Frontal cortex (tissue), 4 donors: ENCODE results near the gene GLDN. TPM values are rescaled to one million over a fixed set of nuclear protein-coding genes. Genes with fewer than 3 reads are reported as not detected.
"Not testable (repeated sequence)": the region's sequence is repeated elsewhere in the genome, so short reads cannot be mapped to it uniquely, and the experiment has no call there.

Experiments
- DNase-seq, 2 donors: peaks; one replicate each; pipeline ENCODE4 v3.0.0; 2012; ENCODE audit warnings: low spot score in 2 of 2
- FAIRE-seq: peaks from 2 replicates; lab custom pipeline; 2012; peaks lifted over from hg19 to GRCh38; lab: Jason Lieb, UNC
- small RNA-seq: library from RNA; depleted of rRNA; stranded (forward); fragments of <200 nt; gene quantifications from one replicate; pipeline ENCODE3, GENCODE V24; 2014
- total RNA-seq: library from RNA; depleted of rRNA; stranded (reverse); fragments of >200 nt; gene quantifications from one replicate; pipeline ENCODE4 v1.2.3, GENCODE V29; 2014
- donor health status: control.
- donor health status: control.
- donor health status: control.

GLDN gene
- total RNA-seq, 1 donor from 2014 or later: 2.0 TPM

DNA sequence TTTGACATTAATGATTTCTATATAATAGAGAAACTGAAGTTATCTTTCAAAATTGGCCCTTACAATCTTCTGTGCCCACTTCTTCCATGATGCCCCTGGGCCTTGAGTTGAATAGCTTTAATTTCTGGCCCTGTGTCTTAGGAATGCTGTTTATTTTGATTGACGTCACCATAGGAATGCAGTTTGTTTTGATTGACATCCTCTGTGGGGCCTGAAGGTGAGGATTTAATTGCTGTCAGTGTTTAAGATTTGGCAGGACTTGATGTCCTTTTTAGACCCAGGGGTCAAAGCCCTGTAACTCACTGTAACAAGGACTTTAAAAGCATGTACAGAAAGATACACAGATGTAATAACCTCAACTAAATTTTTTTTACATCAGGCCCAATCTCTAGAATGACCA, 83.3 kb downstream of the GLDN start:
- no peak for FAIRE-seq

GRCh38 chr15:51425517-51426040, 84.1 kb downstream of the GLDN start:
- DNase-seq (no peak), FAIRE-seq (peak; percentile 88)

More for the DNA sequence above, 83.3 kb downstream of the GLDN start:
- no peak for DNase-seq

DNA sequence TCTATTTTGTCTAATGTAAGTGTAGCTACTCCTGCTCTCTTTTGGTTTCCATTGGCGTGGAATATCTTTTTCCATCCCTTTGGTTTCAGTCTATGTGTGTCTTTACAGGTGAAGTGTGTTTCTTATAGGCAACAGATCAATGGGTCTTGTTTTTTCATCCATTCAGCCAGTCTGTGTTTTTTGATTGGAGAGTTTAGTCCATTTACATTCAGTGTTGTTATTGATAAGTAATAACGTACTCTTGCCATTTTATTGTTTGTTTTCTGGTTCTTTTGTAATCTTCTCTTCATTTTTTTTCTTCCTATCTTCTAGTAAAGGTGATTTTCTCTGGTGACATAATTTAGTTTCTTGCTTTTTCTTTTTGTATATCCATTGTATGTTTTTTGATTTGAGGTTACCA, 97.1 kb downstream of the GLDN start:
- FAIRE-seq (no peak), DNase-seq (no peak)

DNA sequence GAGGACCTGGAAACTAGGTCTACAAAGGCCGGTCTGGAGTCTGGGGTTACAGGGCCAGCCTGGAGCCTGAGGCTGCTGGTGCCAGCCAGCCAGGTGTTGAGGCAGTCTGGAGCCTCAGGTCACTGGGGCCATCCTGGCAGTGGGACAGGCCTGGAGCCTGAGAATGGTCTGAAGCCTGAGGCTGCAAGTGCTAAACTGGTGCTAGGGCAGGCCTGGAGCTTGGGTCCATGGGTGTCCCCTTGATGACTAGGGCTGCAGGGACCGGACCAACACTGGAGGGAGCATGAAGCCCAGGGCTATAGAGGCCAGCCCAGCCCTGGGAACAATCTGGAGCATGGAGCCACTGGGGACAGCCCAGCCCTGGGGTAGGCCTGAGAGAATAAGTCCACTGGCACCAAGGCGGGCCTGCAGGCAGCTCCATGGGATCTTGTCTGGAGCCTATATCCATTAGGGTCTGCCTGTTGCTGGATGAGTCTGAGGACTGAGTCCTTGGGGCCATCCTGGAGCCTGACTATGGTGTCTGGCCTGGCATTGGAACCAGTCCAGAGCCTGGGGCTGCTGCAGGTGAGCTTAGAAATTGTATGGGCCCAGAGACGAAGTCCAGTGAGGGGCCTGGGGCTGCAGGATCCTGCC, 101.9 kb downstream of the GLDN start:
- DNase-seq (no peak), FAIRE-seq (no peak)

DNA sequence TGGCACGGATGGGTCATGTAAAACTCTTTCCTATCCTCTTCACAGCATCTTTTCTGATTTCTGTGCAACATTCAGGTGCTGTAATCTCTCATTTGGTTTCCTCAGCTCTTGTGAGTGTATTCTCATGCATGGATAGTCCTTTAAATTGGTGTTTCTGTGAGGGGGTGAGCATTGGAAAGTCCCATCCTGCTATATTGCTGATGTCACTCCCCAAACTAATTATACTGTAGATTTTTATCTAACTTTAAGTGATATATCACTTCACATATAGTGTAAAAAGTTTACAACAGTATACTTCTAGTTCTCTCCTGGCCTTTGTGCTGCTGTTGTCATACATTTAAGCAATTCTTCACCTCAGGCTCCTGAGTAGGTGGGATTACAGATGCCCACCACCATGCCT, 102.7 kb downstream of the GLDN start:
- DNase-seq: no peak
- FAIRE-seq: no peak

GRCh38 chr15:51444807-51445206, 103.4 kb downstream of the GLDN start:
- DNase-seq: no peak
- no peak for FAIRE-seq

- not testable (repeated sequence) for FAIRE-seq, DNase-seq
These were observed 104.7 kb downstream of the GLDN start for GRCh38 chr15:51446029-51446744.

DNA sequence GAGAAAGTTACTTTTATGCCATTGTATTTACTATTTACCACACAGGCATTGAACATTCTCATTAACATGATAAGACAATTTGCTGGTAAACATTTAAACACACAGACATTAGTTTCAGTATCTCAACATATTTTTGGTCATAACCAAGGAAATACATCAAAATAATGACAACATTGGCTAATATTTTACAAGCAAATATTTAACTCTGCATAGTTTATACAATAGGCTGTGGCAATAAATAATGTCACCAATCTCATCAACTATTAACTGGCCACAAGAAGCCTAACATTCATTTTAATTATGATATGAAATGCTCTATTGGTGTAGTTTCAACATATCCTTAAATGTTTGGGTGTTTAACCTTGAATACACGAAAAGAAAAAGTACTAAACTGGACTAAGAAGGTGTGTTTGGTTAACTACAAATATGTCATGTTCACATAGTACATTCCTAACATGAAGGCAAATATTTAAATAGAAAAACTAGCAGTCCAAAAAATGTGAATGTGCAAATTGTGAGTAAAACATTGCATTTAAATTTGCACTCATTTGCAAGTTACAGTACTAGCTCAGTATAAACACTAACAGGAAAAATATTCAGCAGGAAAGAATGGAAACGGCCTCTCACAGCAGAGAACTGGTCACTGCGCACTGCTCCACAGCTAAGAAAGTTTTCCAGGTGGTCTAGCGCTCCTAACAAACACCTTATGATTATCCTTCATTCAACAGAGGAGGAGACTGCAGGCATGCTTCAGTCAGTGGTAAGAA, 106.6 kb downstream of the GLDN start:
- no peak for DNase-seq
- no peak for FAIRE-seq

DNA sequence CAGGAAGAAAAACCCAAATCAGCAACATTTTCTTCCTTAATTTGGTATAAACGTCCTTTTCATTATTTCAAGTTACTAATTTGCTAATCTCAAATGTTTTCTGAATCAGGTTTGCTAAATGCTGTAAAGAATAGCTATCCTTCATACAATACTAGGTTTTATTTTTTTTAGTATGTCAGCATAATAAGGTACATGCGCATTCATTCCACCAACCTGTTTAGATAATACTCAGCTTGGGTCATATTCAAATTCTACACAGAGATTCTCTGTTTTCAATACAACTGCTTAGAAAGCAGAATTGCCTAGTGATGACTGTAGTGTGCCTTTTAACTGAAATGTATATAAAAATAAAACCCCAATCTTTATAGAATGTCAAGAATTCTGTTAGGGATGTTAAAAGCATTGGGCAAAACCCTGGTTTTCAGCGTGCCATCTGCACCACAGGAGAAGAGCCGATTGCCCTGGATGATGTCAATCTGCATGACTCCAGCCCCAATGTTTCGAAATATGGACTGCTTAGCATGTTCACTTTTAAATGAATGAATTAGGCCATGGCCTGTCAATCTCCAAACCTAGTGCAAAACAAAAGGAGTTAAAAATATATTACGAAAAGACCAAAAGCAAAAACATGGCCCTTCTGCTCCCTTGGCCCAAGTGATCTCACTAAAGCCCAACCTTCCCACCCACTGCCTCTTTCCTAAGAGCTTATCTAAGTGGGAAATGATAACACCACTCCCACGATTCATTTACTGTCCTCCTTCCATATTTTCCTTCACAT, 107.4 kb downstream of the GLDN start:
- FAIRE-seq (no peak), DNase-seq (no peak)

DNA sequence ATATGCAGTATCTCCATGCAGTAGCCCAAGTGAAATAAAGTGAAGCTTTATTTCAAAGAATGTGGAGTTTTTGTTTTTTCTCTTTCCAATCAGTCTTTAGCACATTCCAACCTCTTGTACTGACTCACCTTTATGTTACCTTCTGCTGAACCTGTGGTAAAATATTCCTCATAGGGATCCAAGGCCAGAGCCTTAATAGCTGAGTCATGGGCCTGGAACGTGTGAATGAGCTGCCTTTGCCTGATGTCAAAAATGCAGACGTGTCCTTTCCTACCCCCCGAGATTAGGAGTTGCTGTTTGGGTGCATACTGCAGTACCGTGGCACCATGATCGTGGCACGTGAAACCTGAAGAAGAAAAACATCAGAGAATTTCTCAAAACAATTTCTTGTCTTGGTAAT, 108.5 kb downstream of the GLDN start:
- FAIRE-seq: no peak

More for the DNA sequence above, 108.5 kb downstream of the GLDN start:
- DNase-seq: no peak

Small RNA genes within 50 kb of the gene (small RNA-seq; reads per million reads assigned to genes)
- not detected for gene AC020891.4
- gene MIR7973-1: not detected

Other genes starting within 250 kb of the GLDN start
- gene TNFAIP8L3, start 246.7 kb upstream of the GLDN start, total RNA-seq: 2.9 TPM
- 1.2 TPM for gene CYP19A1, start 3.1 kb upstream of the GLDN start, total RNA-seq